GM20431 (cell line): Measurements from ENCODE around the gene ADAMTS17.

Experiments used
- in situ Hi-C: fragments of 300-500 bp; cut with MseI, MboI; formaldehyde crosslinking; loops from one replicate; pipeline ENCODE4 v1.15.0; 2020; ENCODE audit warnings: low sequenced_read_pairs; ENCODE audit not compliant: unreplicated experiment

Gene ADAMTS17

DNA sequence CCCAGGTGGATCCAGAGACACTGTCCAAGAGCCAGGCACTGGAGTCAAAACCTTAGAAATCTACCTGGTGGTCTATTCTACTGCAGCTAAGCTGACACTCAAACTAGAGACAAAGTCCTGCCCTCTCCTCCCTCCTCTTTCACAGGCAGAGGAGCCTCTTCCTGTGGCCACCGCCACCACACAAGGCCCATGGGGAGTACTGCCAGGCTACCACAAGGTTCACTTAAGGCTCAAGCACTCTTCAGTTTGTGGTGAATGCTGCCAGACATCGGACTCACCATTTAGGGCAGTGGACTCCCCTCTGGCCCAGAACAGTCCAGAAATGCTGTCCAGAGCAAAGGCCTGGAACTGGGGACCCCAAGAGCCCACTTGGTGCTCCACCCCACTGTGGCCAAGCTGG lies 160.9 kb downstream of the ADAMTS17 start:
- in situ Hi-C loops: no loop called here

GRCh38 chr15:100175406-100176114 lies 166.2 kb downstream of the ADAMTS17 start:
- in situ Hi-C loops: no loop called here

DNA sequence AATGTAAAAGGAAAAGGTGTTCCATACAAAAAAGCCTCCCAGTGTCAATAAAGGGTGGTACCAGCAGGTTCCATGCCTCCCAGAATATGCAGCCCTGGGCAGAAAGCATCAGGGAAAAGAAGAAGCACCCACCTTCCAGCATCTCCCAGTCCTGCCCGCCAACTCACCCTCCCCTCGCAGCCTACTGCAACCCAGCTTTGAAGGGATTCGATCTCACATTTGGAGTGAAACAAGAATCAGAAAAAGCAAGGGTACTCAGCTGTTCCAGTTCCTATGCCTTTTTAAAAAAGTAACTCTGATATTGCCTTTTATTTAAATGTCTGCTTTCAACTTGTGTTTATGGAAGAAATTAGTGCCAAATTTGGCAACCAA lies 166.9 kb downstream of the ADAMTS17 start:
- in situ Hi-C loops: no loop called here

DNA sequence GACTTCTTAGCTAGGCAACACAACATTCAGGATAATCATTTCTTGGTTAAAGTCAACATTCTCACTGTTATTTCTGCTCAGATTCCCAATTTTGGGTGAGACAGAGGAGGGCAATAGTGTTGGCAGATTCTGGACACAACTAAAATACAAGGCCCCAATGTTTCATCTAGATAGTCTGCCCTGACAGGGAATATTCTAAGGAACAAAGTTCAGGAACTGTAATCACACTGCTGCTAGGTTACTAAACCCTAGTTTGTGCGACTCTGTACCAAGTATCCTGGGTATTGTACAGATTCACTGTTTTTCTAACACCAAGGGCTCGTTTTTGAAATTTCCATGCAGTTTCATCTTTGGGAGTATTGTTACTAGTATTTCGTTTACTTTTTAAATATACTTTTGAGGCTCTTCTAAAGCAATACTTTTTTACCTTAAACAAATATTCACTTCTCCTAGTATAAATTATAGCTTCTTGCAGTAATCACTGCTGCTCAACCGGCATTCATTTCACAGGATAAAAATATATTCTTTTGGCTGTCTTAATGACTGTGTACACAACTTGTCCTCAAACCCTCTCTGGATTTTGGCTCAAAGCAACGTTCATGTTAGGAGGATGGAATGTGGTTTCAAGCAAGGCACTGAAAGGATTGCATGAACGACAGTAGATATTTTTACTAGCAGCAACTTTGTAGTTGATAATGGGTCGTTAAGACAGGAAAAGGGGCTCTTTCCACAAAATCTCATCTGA lies 167.4 kb downstream of the ADAMTS17 start:
- in situ Hi-C loops: no loop called here

GRCh38 chr15:100172356-100173024 lies 169.3 kb downstream of the ADAMTS17 start:
- in situ Hi-C loops: no loop called here

- in situ Hi-C loops: no loop called here
Observed at GRCh38 chr15:100171411-100171810, 170.4 kb downstream of the ADAMTS17 start.

DNA sequence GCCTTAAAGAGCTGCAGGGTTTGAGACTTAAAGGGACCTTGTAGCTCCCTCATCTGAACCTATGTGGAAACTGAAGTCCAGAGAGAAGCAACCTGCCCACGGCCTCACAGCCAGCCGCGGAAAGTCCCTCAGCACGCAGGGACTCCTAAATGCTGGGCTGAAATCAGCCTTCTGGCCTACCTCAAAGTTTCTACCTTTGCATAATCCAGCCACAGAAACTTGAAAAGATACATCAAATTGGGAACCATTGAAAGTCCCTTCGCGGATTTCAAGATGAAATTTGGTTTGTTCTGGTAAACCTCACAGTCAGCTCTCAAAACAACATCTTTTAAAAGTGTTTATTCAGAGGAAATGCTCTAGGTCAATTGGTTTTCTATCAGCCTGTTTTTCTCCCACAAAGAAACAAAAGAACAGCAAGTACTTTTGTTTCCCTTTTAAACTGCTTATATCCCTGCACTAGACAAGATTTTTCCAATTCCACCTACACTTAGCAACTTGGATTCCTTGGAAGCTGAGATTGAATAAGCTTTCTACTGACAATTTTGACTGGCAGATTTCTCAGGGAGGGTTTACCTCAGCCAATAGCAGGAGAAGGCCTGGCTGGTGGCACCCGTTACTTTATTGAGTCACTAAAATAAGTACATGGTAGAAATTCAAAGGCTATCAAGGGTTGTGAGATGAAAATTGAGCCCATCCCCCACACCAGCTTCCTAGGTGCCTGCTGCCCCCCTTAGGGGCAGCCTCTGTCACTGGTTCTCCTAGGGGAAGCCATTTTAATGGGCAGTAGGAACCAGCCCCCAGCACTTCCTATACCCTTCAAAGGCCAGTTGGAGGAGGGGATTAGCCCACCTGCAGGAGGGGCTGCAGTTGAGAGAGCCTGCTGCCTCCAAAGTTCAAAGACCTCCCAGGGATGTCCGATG lies 171.2 kb downstream of the ADAMTS17 start:
- in situ Hi-C loops: no loop called here

GRCh38 chr15:100169615-100170290 lies 172.0 kb downstream of the ADAMTS17 start:
- in situ Hi-C loops: no loop called here

DNA sequence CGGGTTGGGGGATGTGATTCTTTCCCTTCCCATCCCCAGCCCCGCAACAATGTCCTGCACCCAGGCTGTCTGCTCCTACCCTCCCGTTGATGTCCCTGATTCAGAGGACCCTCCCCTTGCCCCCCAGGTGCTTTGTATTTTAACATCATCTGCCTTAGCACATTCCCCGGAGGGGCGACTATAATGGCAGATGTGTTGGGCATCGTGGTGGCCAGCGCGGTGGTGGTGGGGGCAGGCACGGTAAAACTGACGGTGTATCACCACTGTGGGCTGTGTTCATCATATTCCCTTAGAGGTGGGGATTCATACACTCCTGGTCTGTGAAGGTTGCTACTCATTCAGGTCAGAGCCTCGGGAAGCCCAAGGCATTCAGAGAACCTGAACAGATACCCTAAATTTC lies 173.0 kb downstream of the ADAMTS17 start:
- in situ Hi-C loops: no loop called here

- in situ Hi-C loops: no loop called here
Observed at GRCh38 chr15:100167884-100168375, 173.8 kb downstream of the ADAMTS17 start.

GRCh38 chr15:100166313-100166712 lies 175.5 kb downstream of the ADAMTS17 start:
- in situ Hi-C loops: no loop called here

DNA sequence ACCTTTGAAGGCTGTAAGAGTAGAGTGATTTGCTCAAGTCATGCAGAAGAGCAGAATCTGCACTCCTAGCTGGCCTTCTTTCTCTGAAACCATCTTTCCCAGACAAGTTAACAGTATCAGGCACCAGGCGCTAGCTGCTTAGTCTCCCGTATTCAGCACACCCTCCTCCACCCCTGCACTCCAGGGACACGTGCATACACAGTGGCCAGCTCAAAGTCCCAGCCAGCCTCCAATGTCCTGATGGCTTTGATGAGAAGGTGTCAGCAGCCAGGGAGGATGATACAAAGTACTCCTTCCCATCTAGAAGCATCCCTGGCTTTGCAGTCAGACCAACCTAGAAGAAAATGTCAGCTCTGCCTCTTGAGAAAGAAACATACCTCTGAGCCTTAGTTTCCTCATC lies 177.8 kb downstream of the ADAMTS17 start:
- in situ Hi-C loops: no loop called here

- in situ Hi-C loops: no loop called here
Observed at GRCh38 chr15:100160953-100161352, 180.8 kb downstream of the ADAMTS17 start.

GRCh38 chr15:100159436-100159835 lies 182.3 kb downstream of the ADAMTS17 start:
- in situ Hi-C loops: no loop called here

GRCh38 chr15:100158356-100158755 lies 183.4 kb downstream of the ADAMTS17 start:
- in situ Hi-C loops: no loop called here

GRCh38 chr15:100156201-100156600 lies 185.6 kb downstream of the ADAMTS17 start:
- in situ Hi-C loops: no loop called here

- in situ Hi-C loops: no loop called here
Observed at GRCh38 chr15:100154338-100154737, 187.4 kb downstream of the ADAMTS17 start.

DNA sequence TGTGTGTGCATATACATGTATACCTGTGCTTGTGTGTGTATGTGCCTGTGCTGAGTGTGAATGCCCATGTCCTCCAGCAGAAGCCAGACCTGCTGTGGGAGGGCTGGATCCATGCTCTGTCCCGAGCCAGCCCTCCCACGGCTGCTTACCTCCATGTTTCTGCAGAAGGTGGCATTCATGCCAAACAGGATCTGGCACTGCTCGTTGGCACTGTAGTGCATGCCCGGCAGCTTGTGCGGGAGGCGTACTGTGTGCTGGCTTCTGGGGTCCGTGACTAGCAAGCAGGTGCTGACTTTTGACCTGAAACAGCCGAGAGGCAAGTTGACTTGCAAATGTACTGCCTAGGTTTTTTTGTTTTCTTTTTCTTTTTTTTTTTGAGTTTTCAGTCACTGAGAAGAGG lies 189.3 kb downstream of the ADAMTS17 start:
- in situ Hi-C loops: no loop called here

- in situ Hi-C loops: no loop called here
Observed at GRCh38 chr15:100150906-100151305, 190.9 kb downstream of the ADAMTS17 start.
